Smooth muscle cell (in vitro differentiated cells): ENCODE data around the gene NBEA. TPM values are rescaled to one million over a fixed set of nuclear protein-coding genes. Genes with fewer than 3 reads are reported as not detected.

ENCODE experiments used
- DNase-seq: peaks from one replicate; lab custom pipeline; 2025; ENCODE audit not compliant: unreplicated experiment; lab: John Stamatoyannopoulos, UW
- H2AFZ ChIP-seq: fragments of 200-600 bp; sonication (generic); 2 replicates; pipeline ENCODE4 v1.6.0; 2016; ENCODE audit warnings: antibody characterized with exemption, low read depth, mild to moderate bottlenecking
- H3F3A ChIP-seq: fragments of 200-600 bp; sonication (generic); 2 replicates; pipeline ENCODE4 v1.6.0; 2017; ENCODE audit warnings: antibody characterized with exemption, low read depth
- H3K27ac ChIP-seq: fragments of 200-600 bp; sonication (generic); 2 replicates; pipeline ENCODE4 v1.5.1; 2016; ENCODE audit warnings: low read depth, mild to moderate bottlenecking
- H3K27me3 ChIP-seq: fragments of 200-600 bp; sonication (generic); 2 replicates; pipeline ENCODE4 v1.6.1; 2016; ENCODE audit warnings: low read depth, mild to moderate bottlenecking
- H3K36me3 ChIP-seq: fragments of 200-600 bp; sonication (generic); 2 replicates; pipeline ENCODE4 v1.5.1; 2016; ENCODE audit warnings: low read depth
- H3K4me1 ChIP-seq: fragments of 200-600 bp; sonication (generic); 2 replicates; pipeline ENCODE4 v1.5.1; 2016; ENCODE audit warnings: low read depth
- H3K4me2 ChIP-seq: fragments of 200-600 bp; sonication (generic); 2 replicates; pipeline ENCODE4 v1.6.0; 2016; ENCODE audit warnings: mild to moderate bottlenecking
- H3K4me3 ChIP-seq: fragments of 200-600 bp; sonication (generic); 2 replicates; pipeline ENCODE4 v1.5.1; 2016; ENCODE audit warnings: mild to moderate bottlenecking
- H3K79me2 ChIP-seq: fragments of 200-600 bp; sonication (generic); 2 replicates; pipeline ENCODE4 v1.6.0; 2016; ENCODE audit warnings: low read depth, mild to moderate bottlenecking
- H3K9ac ChIP-seq: fragments of 200-600 bp; sonication (generic); 2 replicates; pipeline ENCODE4 v1.6.0; 2016; ENCODE audit warnings: low read depth
- H3K9me3 ChIP-seq: fragments of 200-600 bp; sonication (generic); replicated peaks from 2 replicates; pipeline ENCODE4 v1.5.1; 2016; ENCODE audit warnings: low read depth
- H4K20me1 ChIP-seq: fragments of 200-600 bp; sonication (generic); 2 replicates; pipeline ENCODE4 v1.6.0; 2016; ENCODE audit warnings: low read depth
- CTCF ChIP-seq: fragments of 200-600 bp; sonication (generic); IDR thresholded peaks from 2 replicates; pipeline ENCODE4 v1.5.1; 2017; ENCODE audit warnings: borderline replicate concordance, mild to moderate bottlenecking, antibody characterized with exemption; ENCODE audit not compliant: insufficient read depth, poor library complexity, severe bottlenecking
- WGBS: methylation state at CpG from one replicate; pipeline ENCODE4 v1.1.7; 2016; ENCODE audit warnings: low lambda C conversion rate; 5-methylcytosine and 5-hydroxymethylcytosine counted together
- polyA plus RNA-seq: library from polyadenylated mRNA; unstranded; fragments of >200 nt; fragmentation: Nextera tagmentation; extraction: Ambion mirVana; gene quantifications from 2 replicates; pipeline ENCODE4 v1.2.1, GENCODE V29; 2016
- total RNA-seq: library from RNA; depleted of rRNA; stranded (reverse); fragments of >200 nt; gene quantifications from 2 replicates; pipeline ENCODE4 v1.2.3, GENCODE V29; 2014

Gene NBEA
- total and polyA plus RNA-seq, 2 experiments from 2014 or later: 3.6 to 11.7 TPM

DNA sequence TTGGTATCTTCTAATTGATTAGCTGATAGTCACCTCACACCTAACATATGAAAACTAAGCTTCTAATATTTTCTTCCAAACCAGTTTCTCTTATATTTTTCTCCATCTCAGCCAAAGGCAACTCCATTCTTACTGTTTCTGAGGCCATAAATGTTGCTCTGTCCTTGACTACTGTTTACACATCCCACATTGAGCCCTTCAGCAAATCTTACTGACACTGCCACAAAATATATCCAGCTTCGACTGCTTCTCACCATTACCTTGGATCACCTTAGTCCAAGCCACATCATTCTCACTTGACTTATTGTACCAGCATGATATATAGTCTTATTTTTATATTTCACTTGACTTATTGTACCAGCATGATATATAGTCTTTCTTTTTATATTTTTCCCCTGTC, 412.8 kb downstream of the NBEA start:
- H3K9me3 ChIP-seq: no peaks in the 10 kb centered on the region
- no peaks in the 10 kb centered on the region for H3K36me3 ChIP-seq
- H3K9ac ChIP-seq: no peak overlapping the region
- no peak overlapping the region for H2AFZ ChIP-seq
- no peak for DNase-seq
- no peak overlapping the region for H3K4me3 ChIP-seq
- no peaks in the 10 kb centered on the region for H3K4me1 ChIP-seq
- H3K79me2 ChIP-seq: no peaks in the 10 kb centered on the region
- no peaks in the 10 kb centered on the region for H3F3A ChIP-seq
- no peaks in the 10 kb centered on the region for H3K27me3 ChIP-seq
- 100% methylated on average over 1 of the region's 1 CpG for WGBS
- TF ChIP-seq CTCF: no peak
- H4K20me1 ChIP-seq: no peaks in the 10 kb centered on the region
- H3K4me2 ChIP-seq: no peak overlapping the region
- H3K27ac ChIP-seq: no peak overlapping the region

DNA sequence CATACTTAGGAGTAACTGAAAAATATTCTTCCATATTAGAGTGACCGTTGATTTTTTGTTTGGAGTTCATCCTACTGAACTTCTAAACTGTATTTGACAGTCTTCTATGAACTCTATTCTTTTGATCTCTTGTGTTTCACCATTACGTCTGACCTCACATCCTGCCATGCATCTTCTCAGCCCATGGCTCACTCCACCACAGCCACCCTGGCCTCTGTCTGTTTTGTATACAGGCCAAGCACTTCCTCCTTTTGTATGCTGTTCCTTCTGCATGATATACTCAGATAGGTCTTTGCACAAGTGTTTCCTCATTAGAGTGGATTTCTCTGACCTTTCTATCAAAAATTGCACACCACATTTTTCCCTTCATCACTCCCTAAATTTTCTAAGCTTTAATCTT, 414.5 kb downstream of the NBEA start:
- H4K20me1 ChIP-seq: no peaks in the 10 kb centered on the region
- no peak overlapping the region for H3K4me3 ChIP-seq
- no peak overlapping the region for H3K4me2 ChIP-seq
- H3K9me3 ChIP-seq: no peaks in the 10 kb centered on the region
- H3K79me2 ChIP-seq: no peaks in the 10 kb centered on the region
- no peaks in the 10 kb centered on the region for H3K27me3 ChIP-seq
- H3F3A ChIP-seq: no peaks in the 10 kb centered on the region
- DNase-seq: no peak
- H2AFZ ChIP-seq: no peak overlapping the region
- no peaks in the 10 kb centered on the region for H3K4me1 ChIP-seq
- no peak overlapping the region for H3K27ac ChIP-seq
- H3K9ac ChIP-seq: no peak overlapping the region
- no peak for TF ChIP-seq CTCF
- H3K36me3 ChIP-seq: no peaks in the 10 kb centered on the region
- 97% methylated on average over 2 of the region's 2 CpGs for WGBS

DNA sequence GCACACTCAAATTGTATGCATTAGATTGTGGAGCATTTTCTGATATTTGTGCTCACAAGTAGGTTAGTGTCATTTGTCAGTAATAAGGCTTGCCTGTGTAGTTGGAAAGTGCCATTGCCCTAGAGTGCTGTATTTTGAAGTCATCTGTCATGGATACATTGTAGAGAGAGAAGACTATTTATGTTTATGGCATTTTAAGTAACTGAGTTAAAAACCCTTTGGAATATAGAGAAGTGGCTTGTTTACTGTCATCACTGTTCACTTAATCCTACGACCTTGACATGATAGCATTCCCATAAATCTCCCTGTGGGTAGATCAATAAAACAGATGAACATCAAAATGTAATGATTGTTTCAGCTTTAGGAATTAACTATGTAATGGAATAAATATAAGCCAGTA, 423.8 kb downstream of the NBEA start:
- Histone ChIP-seq H3K27me3 (no peaks in the 10 kb centered on the region), H3K9ac (no peak overlapping the region), H3F3A (no peaks in the 10 kb centered on the region), H3K4me3 (no peak overlapping the region), H3K4me1 (no peaks in the 10 kb centered on the region), H3K36me3 (no peaks in the 10 kb centered on the region), H3K9me3 (peaks cover 10% of the 10 kb centered on the region), H3K4me2 (no peak overlapping the region), H3K27ac (no peak overlapping the region), H4K20me1 (no peaks in the 10 kb centered on the region), H2AFZ (no peak overlapping the region), H3K79me2 (no peaks in the 10 kb centered on the region)
- DNase-seq: no peak
- no peak for TF ChIP-seq CTCF
- WGBS: 46% methylated on average over 1 of the region's 1 CpG

DNA sequence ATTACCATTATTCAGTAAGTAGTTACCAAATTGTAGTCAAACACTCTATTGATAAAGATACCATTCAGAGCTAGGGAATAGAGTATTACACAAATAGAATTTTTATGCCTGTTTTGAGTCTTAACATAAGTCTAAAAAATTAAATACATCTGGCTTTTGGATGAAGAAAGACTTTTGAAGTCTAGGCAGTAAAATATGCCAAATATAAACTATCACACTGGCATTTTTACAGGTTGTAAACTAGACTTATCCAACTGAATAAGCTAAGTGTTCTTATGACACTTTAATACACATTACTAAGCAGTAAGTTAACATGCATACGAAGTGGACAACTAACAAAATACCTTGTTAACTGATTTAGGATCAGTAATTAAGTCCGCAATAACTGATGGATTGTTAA, 425.5 kb downstream of the NBEA start:
- no peaks in the 10 kb centered on the region for H4K20me1 ChIP-seq
- no peak overlapping the region for H3K4me3 ChIP-seq
- no peak overlapping the region for H2AFZ ChIP-seq
- H3F3A ChIP-seq: no peaks in the 10 kb centered on the region
- no peak for TF ChIP-seq CTCF
- no peak overlapping the region for H3K9ac ChIP-seq
- no peaks in the 10 kb centered on the region for H3K79me2 ChIP-seq
- H3K4me2 ChIP-seq: no peak overlapping the region
- peaks cover 12% of the 10 kb centered on the region for H3K9me3 ChIP-seq
- H3K27ac ChIP-seq: no peak overlapping the region
- WGBS: 66% methylated on average over 2 of the region's 2 CpGs
- no peak for DNase-seq
- no peaks in the 10 kb centered on the region for H3K4me1 ChIP-seq
- no peaks in the 10 kb centered on the region for H3K36me3 ChIP-seq
- no peaks in the 10 kb centered on the region for H3K27me3 ChIP-seq
